Neural crest cell (in vitro differentiated cells): ENCODE measurements around the gene TFF2. TPM values are rescaled to one million over a fixed set of nuclear protein-coding genes. Genes with fewer than 3 reads are reported as not detected.

Experiments
- DNase-seq: peaks from one replicate; pipeline ENCODE4 v3.0.0; 2021; ENCODE audit warnings: low read depth, mixed read lengths, low spot score
- H3K27ac Mint-ChIP-seq: one replicate; pipeline ENCODE4 v1.8.0; 2021; ENCODE audit warnings: mild to moderate bottlenecking, mixed read lengths; ENCODE audit not compliant: unreplicated experiment
- H3K27me3 Mint-ChIP-seq: 2 replicates; pipeline ENCODE4 v1.8.0; 2021; ENCODE audit warnings: low read depth, mild to moderate bottlenecking, mixed read lengths
- H3K36me3 Mint-ChIP-seq: 2 replicates; pipeline ENCODE4 v1.8.0; 2021; ENCODE audit warnings: low read depth, mild to moderate bottlenecking, mixed read lengths
- H3K4me1 Mint-ChIP-seq: 2 replicates; pipeline ENCODE4 v1.8.0; 2021; ENCODE audit warnings: mixed read lengths
- H3K4me3 Mint-ChIP-seq: one replicate; pipeline ENCODE4 v1.8.0; 2021; ENCODE audit warnings: mild to moderate bottlenecking, mixed read lengths
- H3K9me3 Mint-ChIP-seq: 2 replicates; pipeline ENCODE4 v1.8.0; 2021; ENCODE audit warnings: mixed read lengths
- total RNA-seq: library from RNA; stranded (reverse); gene quantifications from 2 replicates; pipeline ENCODE4 v1.2.1, GENCODE V29; 2021
- TF ChIP-seq, protein P1 (sequence below): fragments of 200-600 bp; sonication (generic); conservative IDR thresholded peaks from 2 replicates; pipeline ENCODE4 v1.5.0; 2021; ENCODE audit warnings: antibody characterized with exemption, mild to moderate bottlenecking

TFF2 gene
- total RNA-seq, 1 donor from 2014 or later, result not detected

DNA sequence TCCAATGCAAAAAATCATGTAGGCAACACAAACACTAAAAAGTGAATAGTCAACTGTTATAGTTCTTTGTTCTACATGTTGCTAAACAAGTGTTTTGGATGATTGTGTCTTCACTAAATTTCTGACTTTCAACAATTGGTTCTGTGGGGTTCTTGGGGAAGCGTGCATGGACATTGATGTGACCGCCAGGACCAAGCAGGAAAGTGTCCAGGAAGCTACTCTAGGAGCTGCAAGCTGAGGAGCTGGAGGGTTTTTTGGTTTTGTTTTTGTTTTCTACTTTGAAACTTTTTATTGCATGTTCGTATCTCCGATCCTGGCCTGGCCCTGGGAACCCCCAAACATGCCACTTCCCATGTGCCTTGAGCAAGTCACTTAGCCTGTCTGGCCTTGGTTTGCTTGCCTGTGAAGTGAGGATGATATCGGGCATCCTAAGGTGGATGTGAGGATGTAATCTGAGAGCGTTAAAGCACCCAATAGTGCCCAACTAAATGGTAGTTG lies 37.1 kb upstream of the TFF2 start:
- peaks cover 21% of the 10 kb centered on the region for H3K4me1 Mint-ChIP-seq

DNA sequence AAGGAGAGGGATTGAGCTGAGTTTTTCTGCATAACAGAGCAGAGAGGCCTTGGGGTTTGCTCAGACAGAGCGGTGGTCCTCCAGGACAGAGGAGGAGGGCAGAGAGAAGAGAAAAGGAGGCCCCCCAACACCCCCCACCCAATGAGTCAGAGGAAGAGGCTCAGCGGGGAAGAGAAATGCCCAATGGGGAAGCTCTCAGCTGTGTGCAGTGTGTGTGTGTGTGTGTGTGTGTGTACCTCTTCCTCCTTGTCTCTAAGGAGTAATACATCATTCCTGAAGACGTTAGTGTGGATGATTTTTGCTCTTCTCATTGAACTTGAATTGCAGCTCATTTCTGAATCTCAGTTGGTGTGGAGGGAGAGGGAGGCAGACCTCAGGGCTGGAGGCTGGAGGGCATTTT lies 36.4 kb upstream of the TFF2 start:
- Mint-ChIP-seq H3K36me3 (no peaks in the 10 kb centered on the region), H3K4me1 (peaks cover 14% of the 10 kb centered on the region), H3K27ac (no peak overlapping the region), H3K4me3 (no peak overlapping the region), H3K9me3 (peaks cover 1% of the 10 kb centered on the region), H3K27me3 (peaks cover 10% of the 10 kb centered on the region)
- TF ChIP-seq, protein P1, sequence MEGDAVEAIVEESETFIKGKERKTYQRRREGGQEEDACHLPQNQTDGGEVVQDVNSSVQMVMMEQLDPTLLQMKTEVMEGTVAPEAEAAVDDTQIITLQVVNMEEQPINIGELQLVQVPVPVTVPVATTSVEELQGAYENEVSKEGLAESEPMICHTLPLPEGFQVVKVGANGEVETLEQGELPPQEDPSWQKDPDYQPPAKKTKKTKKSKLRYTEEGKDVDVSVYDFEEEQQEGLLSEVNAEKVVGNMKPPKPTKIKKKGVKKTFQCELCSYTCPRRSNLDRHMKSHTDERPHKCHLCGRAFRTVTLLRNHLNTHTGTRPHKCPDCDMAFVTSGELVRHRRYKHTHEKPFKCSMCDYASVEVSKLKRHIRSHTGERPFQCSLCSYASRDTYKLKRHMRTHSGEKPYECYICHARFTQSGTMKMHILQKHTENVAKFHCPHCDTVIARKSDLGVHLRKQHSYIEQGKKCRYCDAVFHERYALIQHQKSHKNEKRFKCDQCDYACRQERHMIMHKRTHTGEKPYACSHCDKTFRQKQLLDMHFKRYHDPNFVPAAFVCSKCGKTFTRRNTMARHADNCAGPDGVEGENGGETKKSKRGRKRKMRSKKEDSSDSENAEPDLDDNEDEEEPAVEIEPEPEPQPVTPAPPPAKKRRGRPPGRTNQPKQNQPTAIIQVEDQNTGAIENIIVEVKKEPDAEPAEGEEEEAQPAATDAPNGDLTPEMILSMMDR, result no peak
- DNase-seq, result no peak

More for the DNA sequence above, 37.1 kb upstream of the TFF2 start:
- Mint-ChIP-seq H3K36me3 (no peaks in the 10 kb centered on the region), H3K27me3 (peaks cover 10% of the 10 kb centered on the region), H3K9me3 (no peaks in the 10 kb centered on the region), H3K4me3 (no peak overlapping the region), H3K27ac (no peak overlapping the region)
- TF ChIP-seq, protein P1, result no peak
- no peak for DNase-seq

DNA sequence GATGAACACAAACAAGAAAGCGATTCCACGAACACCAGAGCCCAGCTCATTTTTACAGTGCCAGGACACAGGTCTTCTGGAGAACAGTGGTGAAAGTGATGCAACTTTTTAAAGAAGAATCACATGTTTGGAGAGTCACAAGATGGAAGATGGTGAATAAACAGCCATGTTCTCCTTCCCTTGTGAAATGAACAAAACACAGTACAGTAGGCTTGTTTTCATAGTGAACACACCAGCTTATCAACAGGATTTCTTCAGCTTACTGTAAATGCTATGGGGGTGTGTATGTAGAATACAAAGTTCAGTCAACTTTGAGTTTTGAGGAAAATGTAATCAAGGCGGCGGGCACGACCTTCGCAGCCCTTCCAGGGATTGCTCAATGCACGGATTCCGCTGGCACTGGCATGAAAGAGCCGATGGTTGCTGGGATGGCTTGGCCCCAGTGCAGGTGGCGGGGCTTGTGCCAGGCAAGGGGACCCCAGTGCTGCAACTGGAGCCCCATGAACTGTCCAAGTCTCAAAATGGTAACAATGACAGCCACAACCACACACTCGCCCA lies 35.3 kb upstream of the TFF2 start:
- Mint-ChIP-seq H3K27ac (no peak overlapping the region), H3K9me3 (peaks cover 5% of the 10 kb centered on the region), H3K36me3 (no peaks in the 10 kb centered on the region), H3K27me3 (peaks cover 10% of the 10 kb centered on the region), H3K4me3 (no peak overlapping the region), H3K4me1 (peaks cover 11% of the 10 kb centered on the region)
- TF ChIP-seq, protein P1, result no peak
- DNase-seq, result no peak

DNA sequence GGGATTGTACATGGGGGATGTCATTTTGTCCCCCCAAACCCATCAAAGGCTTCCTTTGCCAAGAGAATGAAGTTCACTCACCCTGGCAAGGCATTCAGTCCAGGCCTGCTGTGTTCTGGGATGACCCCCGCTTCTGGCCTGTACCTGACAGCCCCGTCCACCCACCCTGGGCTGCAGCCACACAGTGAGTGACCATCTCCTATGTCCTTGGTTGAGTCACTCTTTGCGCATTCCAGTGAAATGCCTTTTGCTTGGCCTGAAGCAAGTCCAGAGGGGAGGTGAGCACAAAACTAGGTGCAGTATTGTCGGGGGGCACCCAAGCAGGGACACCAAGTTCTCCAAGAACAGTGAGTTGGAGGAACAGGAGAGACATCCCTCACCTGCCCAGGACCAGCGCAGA lies 34.8 kb upstream of the TFF2 start:
- Mint-ChIP-seq H3K4me1 (peaks cover 11% of the 10 kb centered on the region), H3K27ac (no peak overlapping the region), H3K9me3 (peaks cover 5% of the 10 kb centered on the region), H3K36me3 (no peaks in the 10 kb centered on the region), H3K4me3 (no peak overlapping the region), H3K27me3 (peaks cover 10% of the 10 kb centered on the region)
- TF ChIP-seq, protein P1, result no peak
- no peak for DNase-seq

DNA sequence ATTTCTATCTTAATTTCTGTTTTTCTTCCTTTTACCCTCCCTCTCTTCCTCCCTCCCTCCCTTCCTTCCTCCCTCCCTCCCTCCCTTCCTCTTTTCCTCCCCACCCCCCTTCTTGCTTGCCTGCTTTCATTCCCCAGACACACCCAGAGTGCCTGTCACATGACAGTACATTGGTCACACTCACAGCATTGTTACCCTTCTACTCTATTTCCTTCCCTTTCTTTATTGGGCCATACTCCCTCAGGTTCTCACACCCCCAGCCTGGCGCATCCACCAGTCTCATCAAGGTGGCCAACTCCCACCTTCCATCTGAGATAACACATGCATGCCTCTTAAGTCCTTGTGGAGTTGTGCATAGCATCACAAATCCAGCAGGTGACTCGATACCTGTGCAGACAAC lies 34.2 kb upstream of the TFF2 start:
- no peak for DNase-seq
- Mint-ChIP-seq H3K4me1 (peaks cover 11% of the 10 kb centered on the region), H3K4me3 (no peak overlapping the region), H3K27me3 (peaks cover 10% of the 10 kb centered on the region), H3K36me3 (no peaks in the 10 kb centered on the region), H3K27ac (no peak overlapping the region), H3K9me3 (peaks cover 5% of the 10 kb centered on the region)
- TF ChIP-seq, protein P1, result no peak
